Activated naive CD4-positive, alpha-beta T cell treated with anti-CD3 and anti-CD28 coated beads, Interleukin-2, amount 10 ng/mL, durations not matched to agents 7 days and 5 days (primary cell): ENCODE measurements around the gene DBH.

Experiments used
- CTCF ChIA-PET: fragments of 350-600 bp; sonication (Branson Sonifier 250); formaldehyde crosslinking; loops from one replicate; lab custom pipeline; 2021; ENCODE audit warnings: antibody characterized with exemption; lab: Charles Lee
- DNase-seq: peaks from one replicate; pipeline ENCODE4 v3.0.0-alpha.2; 2020
- H3K27ac Mint-ChIP-seq: one replicate; pipeline ENCODE4 v1.8.0; 2021; ENCODE audit warnings: mild to moderate bottlenecking, moderate library complexity, mixed read lengths
- H3K27me3 Mint-ChIP-seq: one replicate; pipeline ENCODE4 v1.8.0; 2021; ENCODE audit warnings: mild to moderate bottlenecking, mixed read lengths
- H3K36me3 Mint-ChIP-seq: one replicate; pipeline ENCODE4 v1.8.0; 2021; ENCODE audit warnings: mixed read lengths
- H3K4me1 Mint-ChIP-seq: one replicate; pipeline ENCODE4 v1.8.0; 2021; ENCODE audit warnings: mixed read lengths
- H3K4me3 Mint-ChIP-seq: one replicate; pipeline ENCODE4 v1.8.0; 2021; ENCODE audit warnings: mild to moderate bottlenecking, moderate library complexity, mixed read lengths
- H3K9me3 Mint-ChIP-seq: one replicate; pipeline ENCODE4 v1.8.0; 2021; ENCODE audit warnings: mixed read lengths

DBH gene

GRCh38 chr9:133598978-133599377 is 37.2 kb upstream of the DBH start:
- peaks cover 2% of the 10 kb centered on the region for H3K36me3 Mint-ChIP-seq
- H3K27ac Mint-ChIP-seq, result no peak overlapping the region
- H3K9me3 Mint-ChIP-seq, result peaks cover 11% of the 10 kb centered on the region
- CTCF ChIA-PET, result interaction anchor here (1.1 kb wide), 1 partner anchor 9 kb away, joined by 3 read pairs; no protein-coding TSS in a partner anchor
- H3K4me3 Mint-ChIP-seq, result no peak overlapping the region
- DNase-seq, result no peak
- H3K27me3 Mint-ChIP-seq, result peaks cover 4% of the 10 kb centered on the region
- no peaks in the 10 kb centered on the region for H3K4me1 Mint-ChIP-seq

GRCh38 chr9:133599470-133600173 is 36.5 kb upstream of the DBH start:
- no peak overlapping the region for H3K4me3 Mint-ChIP-seq
- peaks cover 8% of the 10 kb centered on the region for H3K27me3 Mint-ChIP-seq
- peaks cover 2% of the 10 kb centered on the region for H3K36me3 Mint-ChIP-seq
- no peak for DNase-seq
- H3K27ac Mint-ChIP-seq, result no peak overlapping the region
- H3K4me1 Mint-ChIP-seq, result no peaks in the 10 kb centered on the region
- CTCF ChIA-PET, result interaction anchor here (1.1 kb wide), 1 partner anchor 10 kb away, joined by 3 read pairs; no protein-coding TSS in a partner anchor
- peaks cover 11% of the 10 kb centered on the region for H3K9me3 Mint-ChIP-seq

GRCh38 chr9:133600739-133601138 is 35.4 kb upstream of the DBH start:
- Mint-ChIP-seq H3K4me1 (no peaks in the 10 kb centered on the region), H3K27me3 (peaks cover 14% of the 10 kb centered on the region), H3K9me3 (peaks cover 11% of the 10 kb centered on the region), H3K36me3 (peaks cover 2% of the 10 kb centered on the region), H3K4me3 (no peak overlapping the region), H3K27ac (no peak overlapping the region)
- DNase-seq, result no peak
- CTCF ChIA-PET, result interaction anchor here (2.4 kb wide), 1 partner anchor 11 kb away, joined by 6 read pairs; no protein-coding TSS in a partner anchor

- Mint-ChIP-seq H3K9me3 (peaks cover 11% of the 10 kb centered on the region), H3K4me3 (no peak overlapping the region), H3K36me3 (peaks cover 2% of the 10 kb centered on the region), H3K27ac (no peak overlapping the region), H3K4me1 (no peaks in the 10 kb centered on the region), H3K27me3 (peaks cover 22% of the 10 kb centered on the region)
- CTCF ChIA-PET, result interaction anchor here (0.8 to 2.4 kb wide), 2 partner anchors 8 to 12 kb away, joined by 3 to 6 read pairs; no protein-coding TSS in a partner anchor
- DNase-seq, result no peak
Observed at GRCh38 chr9:133601746-133602145, 34.4 kb upstream of the DBH start.

GRCh38 chr9:133602277-133602676 is 33.9 kb upstream of the DBH start:
- DNase-seq, result no peak
- H3K27ac Mint-ChIP-seq, result no peak overlapping the region
- no peak overlapping the region for H3K4me3 Mint-ChIP-seq
- H3K36me3 Mint-ChIP-seq, result peaks cover under 1% of the 10 kb centered on the region
- H3K4me1 Mint-ChIP-seq, result no peaks in the 10 kb centered on the region
- peaks cover 27% of the 10 kb centered on the region for H3K27me3 Mint-ChIP-seq
- CTCF ChIA-PET, result interaction anchor here (0.8 to 2.4 kb wide), 3 partner anchors 9 to 125 kb away, joined by 3 to 7 read pairs (median 6); no protein-coding TSS in a partner anchor
- H3K9me3 Mint-ChIP-seq, result peaks cover 7% of the 10 kb centered on the region

GRCh38 chr9:133603135-133603927 is 32.8 kb upstream of the DBH start:
- H3K36me3 Mint-ChIP-seq, result no peaks in the 10 kb centered on the region
- no peak overlapping the region for H3K27ac Mint-ChIP-seq
- H3K4me1 Mint-ChIP-seq, result no peaks in the 10 kb centered on the region
- H3K4me3 Mint-ChIP-seq, result no peak overlapping the region
- CTCF ChIA-PET, result interaction anchor here (0.5 to 1.7 kb wide), 2 partner anchors 55 to 124 kb away, joined by 3 to 7 read pairs; no protein-coding TSS in a partner anchor
- peaks cover 38% of the 10 kb centered on the region for H3K27me3 Mint-ChIP-seq
- DNase-seq, result no peak
- H3K9me3 Mint-ChIP-seq, result no peaks in the 10 kb centered on the region

- Mint-ChIP-seq H3K4me3 (no peak overlapping the region), H3K4me1 (no peaks in the 10 kb centered on the region), H3K36me3 (no peaks in the 10 kb centered on the region), H3K9me3 (no peaks in the 10 kb centered on the region), H3K27me3 (peaks cover 44% of the 10 kb centered on the region), H3K27ac (no peak overlapping the region)
- DNase-seq, result peak; percentile 44
- CTCF ChIA-PET, result no interaction called here
Observed at GRCh38 chr9:133604214-133604613, 31.9 kb upstream of the DBH start.

- H3K36me3 Mint-ChIP-seq, result no peaks in the 10 kb centered on the region
- H3K27ac Mint-ChIP-seq, result no peak overlapping the region
- H3K4me1 Mint-ChIP-seq, result peaks cover 2% of the 10 kb centered on the region
- H3K27me3 Mint-ChIP-seq, result peaks cover 50% of the 10 kb centered on the region
- CTCF ChIA-PET, result interaction anchor here (0.6 kb wide), 1 partner anchor 1527 kb away, joined by 3 read pairs; no protein-coding TSS in a partner anchor
- no peak overlapping the region for H3K4me3 Mint-ChIP-seq
- DNase-seq, result no peak
- no peaks in the 10 kb centered on the region for H3K9me3 Mint-ChIP-seq
Observed at GRCh38 chr9:133604856-133605255, 31.3 kb upstream of the DBH start.

GRCh38 chr9:133605446-133605845 is 30.7 kb upstream of the DBH start:
- Mint-ChIP-seq H3K9me3 (no peaks in the 10 kb centered on the region), H3K4me3 (no peak overlapping the region), H3K27me3 (peaks cover 56% of the 10 kb centered on the region), H3K27ac (no peak overlapping the region), H3K36me3 (no peaks in the 10 kb centered on the region), H3K4me1 (peaks cover 2% of the 10 kb centered on the region)
- CTCF ChIA-PET, result interaction anchor here (0.6 kb wide), 1 partner anchor 1527 kb away, joined by 3 read pairs; no protein-coding TSS in a partner anchor
- no peak for DNase-seq

GRCh38 chr9:133605856-133606707 is 30.1 kb upstream of the DBH start:
- no peak for DNase-seq
- peaks cover 2% of the 10 kb centered on the region for H3K4me1 Mint-ChIP-seq
- H3K27ac Mint-ChIP-seq, result no peak overlapping the region
- H3K27me3 Mint-ChIP-seq, result peaks cover 62% of the 10 kb centered on the region
- H3K36me3 Mint-ChIP-seq, result no peaks in the 10 kb centered on the region
- H3K9me3 Mint-ChIP-seq, result no peaks in the 10 kb centered on the region
- no peak overlapping the region for H3K4me3 Mint-ChIP-seq
- CTCF ChIA-PET, result no interaction called here

GRCh38 chr9:133606708-133607025 is 29.5 kb upstream of the DBH start:
- no peak overlapping the region for H3K4me3 Mint-ChIP-seq
- peaks cover 66% of the 10 kb centered on the region for H3K27me3 Mint-ChIP-seq
- DNase-seq, result no peak
- H3K27ac Mint-ChIP-seq, result no peak overlapping the region
- peaks cover 2% of the 10 kb centered on the region for H3K4me1 Mint-ChIP-seq
- H3K36me3 Mint-ChIP-seq, result no peaks in the 10 kb centered on the region
- H3K9me3 Mint-ChIP-seq, result no peaks in the 10 kb centered on the region
- CTCF ChIA-PET, result no interaction called here

- Mint-ChIP-seq H3K9me3 (no peaks in the 10 kb centered on the region), H3K27ac (no peak overlapping the region), H3K36me3 (no peaks in the 10 kb centered on the region), H3K4me1 (peaks cover 2% of the 10 kb centered on the region), H3K4me3 (no peak overlapping the region), H3K27me3 (peaks cover 71% of the 10 kb centered on the region)
- CTCF ChIA-PET, result interaction anchor here (0.6 kb wide), 1 partner anchor 17 kb away, joined by 3 read pairs; no protein-coding TSS in a partner anchor
- DNase-seq, result no peak
Observed at GRCh38 chr9:133607381-133607780, 28.8 kb upstream of the DBH start.

- Mint-ChIP-seq H3K36me3 (no peaks in the 10 kb centered on the region), H3K27ac (no peak overlapping the region), H3K9me3 (no peaks in the 10 kb centered on the region), H3K4me3 (no peak overlapping the region), H3K4me1 (peaks cover 2% of the 10 kb centered on the region), H3K27me3 (peaks cover 77% of the 10 kb centered on the region)
- no peak for DNase-seq
- CTCF ChIA-PET, result interaction anchor here (0.6 to 1.6 kb wide), 2 partner anchors 17 to 135 kb away, joined by 3 to 6 read pairs; no protein-coding TSS in a partner anchor
Observed at GRCh38 chr9:133607976-133608375, 28.2 kb upstream of the DBH start.
